ENCODE results near the gene HOXD10.

The HOXD10 gene

DNA sequence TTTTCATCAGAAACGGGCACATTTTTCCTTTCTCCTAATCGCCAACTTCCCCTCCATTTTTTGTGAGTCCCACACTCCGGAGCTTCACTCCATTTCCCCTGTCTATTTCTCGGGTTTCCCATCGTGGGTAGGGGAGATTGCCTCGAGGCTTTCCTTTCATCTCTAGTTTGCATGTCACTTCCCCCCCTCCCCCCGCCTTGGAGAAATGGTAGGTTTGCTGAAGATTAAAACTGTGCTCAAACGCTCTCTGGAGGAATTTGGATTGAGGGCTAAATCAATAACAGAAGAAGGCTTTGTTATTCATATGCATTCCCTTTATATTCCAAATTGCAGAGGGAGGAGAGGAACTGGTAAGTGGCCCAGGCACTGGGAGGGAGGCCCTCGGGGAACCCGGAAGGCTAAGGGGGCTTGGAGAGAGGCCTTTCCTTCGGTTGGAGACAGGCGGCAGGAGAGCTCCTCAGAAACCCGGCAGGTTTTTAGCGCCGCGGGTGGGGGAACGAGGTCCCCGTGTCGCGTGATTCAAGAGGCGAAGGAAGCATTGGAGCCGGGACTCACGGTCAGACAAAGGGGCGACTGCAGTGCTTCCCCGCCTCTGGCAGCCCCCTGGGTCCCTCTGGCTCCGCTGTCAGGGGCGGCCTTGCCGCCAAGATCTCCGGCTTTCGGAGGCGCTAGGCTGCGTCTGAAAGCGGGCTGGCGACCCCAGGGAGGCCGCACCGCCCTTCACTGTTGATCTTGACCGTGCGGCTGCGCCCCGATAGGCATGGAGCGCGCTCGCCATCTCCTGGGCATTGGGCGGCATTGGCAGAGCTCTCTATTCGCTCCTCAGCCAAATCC is 19.4 kb upstream of the HOXD10 start:
- H3K27me3 Mint-ChIP-seq = peaks cover 91% of the 10 kb centered on the region
- H3K4me3 Mint-ChIP-seq = peak overlapping the region; percentile 62
- peaks cover 4% of the 10 kb centered on the region for H3K9me3 Mint-ChIP-seq
- H3K4me1 Mint-ChIP-seq (ENCODE audit: low read depth) = peaks cover 30% of the 10 kb centered on the region
- no peak overlapping the region for H3K27ac Mint-ChIP-seq
- no peaks in the 10 kb centered on the region for H3K36me3 Mint-ChIP-seq (ENCODE audit: low read depth)
- peak; percentile 76 for DNase-seq

DNA sequence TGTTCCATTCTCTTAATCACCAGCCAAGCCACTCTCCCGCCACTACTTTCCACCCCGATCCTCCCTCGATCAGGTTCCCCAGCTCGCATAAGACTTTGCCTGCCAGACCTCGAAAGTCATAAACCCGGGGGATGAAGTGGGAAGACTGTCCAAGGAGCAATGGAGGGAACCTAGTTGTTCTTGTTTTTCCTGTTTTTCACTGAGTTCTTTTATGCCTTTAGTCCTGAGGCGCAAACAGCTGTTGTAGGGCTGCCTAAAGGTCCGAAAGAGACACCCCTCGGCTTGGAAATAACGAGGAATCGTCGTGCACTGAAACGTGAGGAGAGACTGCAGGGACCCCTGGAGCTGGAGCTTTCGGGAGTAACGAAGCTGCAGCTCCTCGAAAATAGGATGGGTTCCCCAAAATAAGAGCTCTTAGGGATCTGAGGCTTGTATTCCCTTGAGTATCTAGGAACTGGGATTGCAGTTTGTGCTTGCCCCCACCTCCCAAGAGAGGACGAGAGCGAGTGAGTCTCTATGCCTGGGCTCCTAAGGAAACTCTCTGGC is 18.7 kb upstream of the HOXD10 start:
- no peaks in the 10 kb centered on the region for H3K36me3 Mint-ChIP-seq (ENCODE audit: low read depth)
- peaks cover 4% of the 10 kb centered on the region for H3K9me3 Mint-ChIP-seq
- DNase-seq = no peak
- peaks cover 30% of the 10 kb centered on the region for H3K4me1 Mint-ChIP-seq (ENCODE audit: low read depth)
- peak overlapping the region; percentile 62 for H3K4me3 Mint-ChIP-seq
- peaks cover 97% of the 10 kb centered on the region for H3K27me3 Mint-ChIP-seq
- no peak overlapping the region for H3K27ac Mint-ChIP-seq

DNA sequence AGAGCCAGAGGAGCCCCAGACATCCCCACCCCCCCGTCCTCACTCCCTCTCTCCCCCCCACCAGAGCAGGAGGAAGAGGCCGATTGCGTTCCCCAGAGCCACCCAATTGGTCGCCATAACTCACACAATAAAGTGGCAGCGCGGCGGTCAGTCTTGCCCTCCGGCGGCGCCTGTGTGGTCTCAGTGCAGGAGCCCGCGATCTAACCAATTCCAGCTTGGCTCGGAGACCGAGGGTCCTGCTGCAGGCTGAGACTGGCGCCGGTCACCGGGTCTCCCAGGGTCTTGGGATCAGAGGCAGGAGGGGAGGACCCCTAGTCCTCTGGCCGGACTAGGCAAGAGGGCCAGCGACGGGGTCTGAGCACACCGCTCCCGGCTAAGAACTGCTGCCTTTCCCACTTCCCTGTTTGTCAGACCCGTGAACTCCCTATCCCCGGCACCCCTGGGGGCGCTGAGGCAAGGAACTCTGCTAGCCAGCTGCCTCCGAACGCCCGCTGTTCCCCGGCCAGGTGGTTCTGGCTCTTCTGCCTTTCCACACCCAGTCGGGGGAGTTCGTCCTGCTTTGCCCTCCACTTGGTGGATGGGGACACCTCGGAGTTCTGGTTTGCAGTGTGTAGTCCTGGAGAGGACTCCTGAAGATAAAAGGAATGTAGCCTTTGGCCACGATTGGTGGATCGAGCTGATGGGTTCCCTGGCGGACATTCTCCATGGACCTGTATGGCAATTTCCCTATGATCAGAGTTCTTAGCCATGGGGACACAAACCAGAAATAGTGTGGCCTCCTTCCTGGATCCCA is 18.0 kb upstream of the HOXD10 start:
- peaks cover 98% of the 10 kb centered on the region for H3K27me3 Mint-ChIP-seq
- H3K4me3 Mint-ChIP-seq = no peak overlapping the region
- peak; percentile 28 for DNase-seq
- no peaks in the 10 kb centered on the region for H3K36me3 Mint-ChIP-seq (ENCODE audit: low read depth)
- no peak overlapping the region for H3K27ac Mint-ChIP-seq
- H3K4me1 Mint-ChIP-seq (ENCODE audit: low read depth) = peaks cover 24% of the 10 kb centered on the region
- peaks cover 4% of the 10 kb centered on the region for H3K9me3 Mint-ChIP-seq

DNA sequence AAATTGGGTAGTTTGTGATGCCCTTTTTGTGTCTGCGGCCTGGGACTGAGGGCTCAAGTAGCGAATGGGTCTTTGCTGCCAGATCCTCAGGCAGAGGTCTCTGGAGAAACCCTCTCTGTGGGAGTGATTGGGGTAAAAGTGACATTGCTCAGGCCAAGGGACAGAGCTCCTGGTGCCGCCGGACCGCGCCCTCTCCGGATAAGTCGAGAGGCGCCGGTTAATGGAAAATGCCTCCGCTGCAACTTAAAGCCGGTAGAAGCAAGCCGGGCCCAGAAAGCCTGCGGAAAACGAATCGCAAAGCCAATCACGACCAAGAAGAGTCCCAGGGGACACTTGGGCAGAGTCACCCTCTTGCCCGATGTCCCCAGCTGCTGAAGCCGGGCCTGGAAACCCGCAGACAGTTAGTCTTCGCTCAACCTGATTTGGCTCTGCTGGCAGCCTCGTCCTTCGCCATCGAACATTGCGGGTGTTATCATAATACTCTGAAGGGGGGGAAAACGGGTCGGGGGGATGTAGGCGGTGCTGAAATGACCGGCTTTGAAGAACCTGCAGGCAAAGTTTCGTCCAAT is 17.3 kb upstream of the HOXD10 start:
- no peak overlapping the region for H3K4me3 Mint-ChIP-seq
- H3K36me3 Mint-ChIP-seq (ENCODE audit: low read depth) = no peaks in the 10 kb centered on the region
- peaks cover 98% of the 10 kb centered on the region for H3K27me3 Mint-ChIP-seq
- DNase-seq = peak; percentile 29
- H3K27ac Mint-ChIP-seq = no peak overlapping the region
- H3K9me3 Mint-ChIP-seq = no peaks in the 10 kb centered on the region
- peaks cover 19% of the 10 kb centered on the region for H3K4me1 Mint-ChIP-seq (ENCODE audit: low read depth)

DNA sequence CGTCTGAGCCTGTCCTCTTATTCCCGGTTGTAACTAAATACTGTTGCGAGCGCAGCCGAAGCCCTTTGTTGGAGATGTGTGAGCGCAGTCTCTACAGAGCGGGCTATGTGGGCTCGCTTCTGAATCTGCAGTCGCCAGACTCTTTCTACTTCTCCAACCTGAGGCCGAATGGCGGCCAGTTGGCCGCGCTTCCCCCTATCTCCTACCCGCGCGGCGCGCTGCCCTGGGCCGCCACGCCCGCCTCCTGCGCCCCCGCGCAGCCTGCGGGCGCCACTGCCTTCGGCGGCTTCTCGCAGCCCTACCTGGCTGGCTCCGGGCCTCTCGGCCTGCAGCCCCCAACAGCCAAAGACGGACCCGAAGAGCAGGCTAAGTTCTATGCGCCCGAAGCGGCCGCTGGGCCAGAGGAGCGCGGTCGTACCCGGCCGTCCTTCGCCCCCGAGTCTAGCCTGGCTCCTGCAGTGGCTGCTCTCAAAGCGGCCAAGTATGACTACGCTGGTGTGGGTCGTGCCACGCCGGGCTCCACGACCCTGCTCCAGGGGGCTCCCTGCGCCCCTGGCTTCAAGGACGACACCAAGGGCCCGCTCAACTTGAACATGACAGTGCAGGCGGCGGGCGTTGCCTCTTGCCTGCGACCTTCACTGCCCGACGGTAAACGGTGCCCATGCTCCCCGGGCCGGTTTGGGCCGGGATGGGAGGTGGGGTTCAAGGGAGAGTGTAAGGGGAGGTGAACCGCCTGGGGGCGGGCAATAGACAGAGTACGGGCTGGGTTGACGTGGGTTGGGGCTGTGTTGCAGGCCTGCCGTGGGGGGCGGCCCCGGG is 16.6 kb upstream of the HOXD10 start, which contains the start of gene HOXD12:
Gene HOXD12 (plus strand): TSS at position 68 of the 819 bp plus-strand sequence. CDS start 7 bp downstream, at position 75.
- Mint-ChIP-seq H3K4me3 (no peak within 1 kb of the TSS), H3K27ac (no peak within 1 kb of the TSS), H3K27me3 (peaks cover 98% of the 10 kb centered on the region), H3K36me3 (ENCODE audit: low read depth) (no peaks in the 10 kb centered on the region), H3K9me3 (no peaks in the 10 kb centered on the region), H3K4me1 (ENCODE audit: low read depth) (peaks cover 25% of the 10 kb centered on the region)
- DNase-seq = peak; percentile 29

DNA sequence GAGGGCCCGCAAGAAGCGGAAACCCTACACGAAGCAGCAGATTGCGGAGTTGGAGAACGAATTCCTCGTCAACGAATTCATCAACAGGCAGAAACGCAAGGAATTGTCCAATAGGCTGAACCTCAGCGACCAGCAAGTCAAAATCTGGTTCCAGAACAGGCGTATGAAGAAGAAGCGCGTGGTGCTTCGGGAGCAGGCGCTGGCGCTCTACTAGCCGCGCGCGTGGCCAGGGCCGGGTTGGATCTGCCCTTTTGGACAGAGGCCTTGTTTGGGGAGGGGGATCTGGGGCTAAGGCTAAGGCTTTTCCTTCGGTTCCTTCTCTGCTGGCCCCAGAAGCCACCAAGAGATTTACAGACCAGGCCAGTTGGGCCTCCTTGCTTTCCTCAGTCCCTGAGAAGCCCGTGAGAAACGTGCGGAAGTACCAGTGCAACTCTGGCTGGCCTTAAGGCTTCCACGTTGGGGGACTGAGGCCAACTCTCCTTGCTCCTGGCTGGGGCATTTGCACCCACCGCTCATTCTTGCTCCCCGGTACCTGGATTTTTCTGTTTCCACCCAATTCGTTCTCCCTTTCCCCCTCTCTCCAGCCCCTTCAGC is 15.9 kb upstream of the HOXD10 start:
- DNase-seq = peak; percentile 30
- Mint-ChIP-seq H3K4me3 (no peak overlapping the region), H3K27ac (no peak overlapping the region), H3K4me1 (ENCODE audit: low read depth) (peaks cover 30% of the 10 kb centered on the region), H3K27me3 (peaks cover 98% of the 10 kb centered on the region), H3K9me3 (no peaks in the 10 kb centered on the region), H3K36me3 (ENCODE audit: low read depth) (no peaks in the 10 kb centered on the region)

DNA sequence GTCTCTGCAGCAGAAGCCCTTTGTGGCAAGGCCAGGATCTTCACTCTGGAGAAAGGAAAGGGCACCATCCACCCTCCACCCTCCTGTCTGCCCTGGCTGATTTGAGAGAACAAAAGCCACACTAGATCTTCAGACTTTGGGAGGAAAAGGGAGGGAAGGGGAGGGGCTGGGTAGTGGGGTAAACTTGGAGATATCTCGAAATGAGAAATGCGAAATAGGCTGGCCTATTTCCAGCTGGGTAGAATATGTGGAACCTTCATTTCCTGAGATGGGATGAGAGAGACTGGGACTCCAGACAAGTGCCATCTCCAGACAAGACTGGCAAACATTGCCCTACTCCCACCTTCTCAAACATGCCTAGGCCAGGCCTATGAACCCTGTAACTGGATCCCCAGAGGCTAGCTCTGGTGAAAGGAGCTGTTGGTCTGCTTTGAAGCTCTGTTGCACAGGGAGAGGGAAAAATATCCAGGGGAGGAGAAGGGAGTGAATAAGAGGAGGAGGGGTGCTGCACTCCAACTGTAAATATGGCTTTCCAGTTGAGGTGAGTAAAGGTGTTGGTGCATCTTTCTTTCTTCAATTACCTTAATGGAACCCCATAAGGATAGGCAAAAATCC is 15.3 kb upstream of the HOXD10 start:
- Mint-ChIP-seq H3K27ac (no peak overlapping the region), H3K9me3 (no peaks in the 10 kb centered on the region), H3K36me3 (ENCODE audit: low read depth) (no peaks in the 10 kb centered on the region), H3K27me3 (peaks cover 98% of the 10 kb centered on the region), H3K4me1 (ENCODE audit: low read depth) (peaks cover 32% of the 10 kb centered on the region), H3K4me3 (no peak overlapping the region)
- no peak for DNase-seq

DNA sequence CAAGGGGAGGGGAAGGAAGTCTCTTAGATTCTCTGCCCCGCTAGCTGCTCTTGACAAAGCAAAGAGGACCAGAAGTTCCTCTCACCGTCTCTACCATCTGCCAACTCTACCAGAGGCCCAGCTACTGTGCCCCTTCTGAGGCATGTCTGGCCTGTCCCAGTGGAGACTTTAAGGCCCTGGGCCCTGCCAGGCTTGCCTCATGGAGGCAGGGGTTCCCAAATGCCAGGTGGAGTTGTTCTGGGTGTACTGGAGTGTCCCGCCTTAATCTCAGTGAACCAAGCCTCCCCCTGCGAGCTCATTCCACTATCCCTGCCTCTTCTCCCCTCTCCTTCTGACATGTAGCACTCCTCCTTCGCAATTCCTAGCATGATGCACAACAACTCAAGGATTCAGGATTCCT is 14.7 kb upstream of the HOXD10 start:
- Mint-ChIP-seq H3K4me3 (no peak overlapping the region), H3K27ac (no peak overlapping the region), H3K27me3 (peaks cover 95% of the 10 kb centered on the region), H3K9me3 (no peaks in the 10 kb centered on the region), H3K36me3 (ENCODE audit: low read depth) (no peaks in the 10 kb centered on the region), H3K4me1 (ENCODE audit: low read depth) (peaks cover 29% of the 10 kb centered on the region)
- no peak for DNase-seq

DNA sequence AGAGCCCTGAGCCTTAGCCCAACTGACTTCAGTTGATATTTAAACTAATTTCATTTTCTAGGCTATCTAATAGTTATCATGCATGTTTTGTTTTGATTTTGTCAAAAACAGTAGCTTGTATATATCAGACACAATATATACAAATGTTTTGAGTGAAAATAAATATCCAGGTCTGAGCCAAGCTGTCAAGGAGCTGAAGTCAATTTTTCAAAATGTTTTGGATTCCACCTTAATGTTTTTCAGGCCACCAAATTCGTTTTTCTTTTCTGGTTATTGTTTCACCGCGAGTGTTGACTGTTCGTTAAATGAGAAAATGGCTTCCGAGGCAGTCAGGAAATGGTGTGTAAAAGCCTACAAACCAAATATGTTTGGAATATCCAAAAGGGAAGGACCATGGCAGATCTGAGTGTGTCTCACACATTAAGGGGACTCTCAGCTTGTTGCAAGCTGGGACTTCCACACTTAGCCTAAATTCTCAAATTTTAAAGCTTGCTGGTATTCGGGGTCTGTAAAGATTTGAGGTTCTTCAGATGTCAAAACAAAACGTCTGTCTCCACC is 14.2 kb upstream of the HOXD10 start:
- no peak for DNase-seq
- Mint-ChIP-seq H3K4me1 (ENCODE audit: low read depth) (peaks cover 29% of the 10 kb centered on the region), H3K4me3 (no peak overlapping the region), H3K9me3 (no peaks in the 10 kb centered on the region), H3K27ac (no peak overlapping the region), H3K27me3 (peaks cover 94% of the 10 kb centered on the region), H3K36me3 (ENCODE audit: low read depth) (no peaks in the 10 kb centered on the region)

DNA sequence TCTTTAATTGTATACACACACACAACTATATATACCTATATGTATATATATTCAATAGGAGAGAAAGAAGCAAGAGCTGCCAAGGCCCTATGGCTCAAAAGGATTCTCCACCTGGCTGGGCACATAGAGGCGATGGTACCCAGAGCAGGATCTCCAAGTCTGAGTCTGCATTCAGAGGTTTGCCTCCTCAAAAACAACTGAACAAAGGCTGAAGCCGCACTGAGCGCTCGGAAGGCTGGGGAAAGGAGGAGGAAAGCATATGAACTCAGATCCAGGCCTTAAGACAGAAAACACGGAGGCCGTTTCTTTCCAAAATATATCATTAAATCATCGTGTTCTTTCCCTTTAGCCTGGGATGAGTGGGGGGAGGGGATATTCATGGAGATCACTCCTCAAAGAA is 13.4 kb upstream of the HOXD10 start:
- Mint-ChIP-seq H3K4me1 (ENCODE audit: low read depth) (peaks cover 21% of the 10 kb centered on the region), H3K9me3 (no peaks in the 10 kb centered on the region), H3K27me3 (peaks cover 88% of the 10 kb centered on the region), H3K36me3 (ENCODE audit: low read depth) (no peaks in the 10 kb centered on the region), H3K4me3 (no peak overlapping the region), H3K27ac (no peak overlapping the region)
- no peak for DNase-seq

DNA sequence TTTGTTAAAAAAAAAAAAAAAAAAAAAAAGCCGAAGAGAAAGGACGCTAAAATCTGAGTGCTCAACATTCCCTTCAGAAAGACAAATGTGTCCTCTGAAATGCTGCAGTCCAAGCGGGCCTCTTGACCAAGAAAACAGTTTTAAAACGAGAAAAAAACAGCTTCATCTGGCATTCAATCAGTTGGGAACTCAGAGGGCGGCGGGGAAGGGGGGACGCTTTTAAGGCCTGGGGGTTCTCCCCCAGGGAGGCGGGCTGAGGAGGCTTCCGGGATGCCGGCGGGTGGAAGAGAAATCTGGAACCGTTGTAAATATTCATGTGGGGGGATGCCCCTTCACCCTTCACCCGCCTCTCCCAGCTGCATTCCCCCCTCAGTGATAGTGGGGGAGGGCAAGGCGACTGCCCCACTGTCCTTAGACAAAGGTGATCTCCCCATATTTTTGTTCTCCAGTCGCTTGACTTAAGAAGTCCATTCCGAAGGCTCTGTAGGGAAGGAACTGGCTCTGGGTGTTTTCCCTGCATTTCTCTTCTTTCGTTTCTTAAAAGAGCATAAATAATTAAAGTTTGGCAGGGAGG is 12.7 kb upstream of the HOXD10 start:
- Mint-ChIP-seq H3K27ac (no peak overlapping the region), H3K9me3 (no peaks in the 10 kb centered on the region), H3K4me1 (ENCODE audit: low read depth) (peaks cover 25% of the 10 kb centered on the region), H3K27me3 (peaks cover 88% of the 10 kb centered on the region), H3K4me3 (no peak overlapping the region), H3K36me3 (ENCODE audit: low read depth) (no peaks in the 10 kb centered on the region)
- peak; percentile 24 for DNase-seq

DNA sequence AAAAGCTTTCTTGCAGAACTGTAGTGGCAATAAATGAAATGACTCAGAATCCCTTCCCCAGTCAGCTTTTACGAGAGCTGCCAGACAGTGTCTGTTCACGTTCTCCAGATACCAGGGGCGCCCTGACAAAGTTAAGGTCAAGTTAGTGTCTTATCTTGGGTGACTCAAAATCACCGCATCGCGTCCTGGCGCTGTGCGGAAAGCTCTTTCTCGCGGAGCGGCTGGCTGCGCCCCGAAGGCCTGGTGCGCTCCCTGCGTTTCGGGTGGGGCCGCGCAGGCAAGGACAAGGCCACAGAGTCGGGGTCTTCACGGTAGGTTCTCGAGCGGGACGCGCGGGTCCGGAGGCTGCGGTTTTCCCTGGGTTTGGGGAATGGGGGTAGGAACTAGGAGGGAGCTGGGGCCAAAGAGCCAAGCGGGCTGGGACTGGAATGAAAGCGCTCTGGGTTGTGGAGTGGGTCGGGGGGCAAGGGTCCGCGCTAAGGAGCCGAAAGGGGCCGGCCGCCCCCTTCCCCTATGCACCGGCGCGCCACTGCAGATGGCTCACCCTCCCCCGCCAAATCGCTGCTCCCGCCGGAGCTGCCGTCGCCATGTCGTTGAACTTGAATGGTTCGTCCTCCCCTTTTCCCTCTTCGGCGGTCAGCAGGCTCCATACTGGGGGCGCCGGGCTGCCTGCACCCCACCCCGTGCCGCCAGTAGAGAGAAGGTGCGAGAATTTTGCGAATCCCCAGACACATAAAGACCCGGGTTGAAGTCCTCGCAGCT is 12.1 kb upstream of the HOXD10 start:
- H3K27me3 Mint-ChIP-seq = peaks cover 88% of the 10 kb centered on the region
- DNase-seq = peak; percentile 27
- no peak overlapping the region for H3K27ac Mint-ChIP-seq
- H3K4me1 Mint-ChIP-seq (ENCODE audit: low read depth) = peaks cover 29% of the 10 kb centered on the region
- peak overlapping the region; percentile 15 for H3K4me3 Mint-ChIP-seq
- no peaks in the 10 kb centered on the region for H3K36me3 Mint-ChIP-seq (ENCODE audit: low read depth)
- no peaks in the 10 kb centered on the region for H3K9me3 Mint-ChIP-seq
